GM19035 (cell line): Measurements from ENCODE around the gene STARD3.

Source experiments
- ATAC-seq: cut with Tn5 transposase; IDR thresholded peaks from one replicate; pipeline ENCODE4 v1.9.1; 2021; ENCODE audit not compliant: unreplicated experiment

STARD3 gene

DNA sequence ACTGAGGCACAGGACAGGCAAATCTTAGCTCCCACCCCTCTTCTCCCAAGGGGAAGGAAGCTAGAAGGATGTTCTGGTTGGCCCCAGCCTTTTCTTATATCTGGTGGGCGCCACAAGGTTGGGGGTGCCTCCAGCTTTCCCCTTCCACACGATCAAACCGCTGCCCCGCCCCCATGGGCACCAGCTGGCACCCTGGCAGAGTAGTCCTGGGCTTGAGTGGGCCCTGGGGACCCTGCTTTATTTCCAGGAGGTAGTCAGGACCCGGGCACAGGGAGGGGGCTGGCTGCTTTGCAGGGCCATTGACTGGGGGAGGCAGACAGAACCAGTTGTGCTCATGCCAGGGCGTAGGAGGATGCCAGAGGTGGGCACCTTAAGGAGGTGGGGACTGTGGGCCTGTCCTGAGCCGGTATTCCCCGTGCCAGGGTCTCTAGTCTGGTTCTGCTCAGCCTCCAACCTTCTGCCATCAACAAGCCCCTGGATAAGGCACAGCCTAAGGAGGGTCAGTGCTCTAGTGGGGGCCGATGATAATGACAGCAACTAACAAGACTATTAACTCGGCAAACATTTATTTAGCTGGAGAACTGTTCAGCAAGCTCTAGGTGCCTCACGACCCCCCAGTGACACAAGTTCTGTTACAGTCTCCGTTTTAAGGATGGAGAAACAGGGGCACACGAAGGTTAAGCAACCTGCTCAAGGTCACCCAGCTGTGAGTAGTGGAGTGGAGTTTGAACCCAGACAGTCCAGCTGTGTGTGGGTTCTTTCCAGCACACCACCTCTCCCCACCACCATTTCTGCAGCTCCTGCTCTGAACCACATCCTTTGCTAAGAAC lies 17.8 kb upstream of the STARD3 start:
- no peak for ATAC-seq

DNA sequence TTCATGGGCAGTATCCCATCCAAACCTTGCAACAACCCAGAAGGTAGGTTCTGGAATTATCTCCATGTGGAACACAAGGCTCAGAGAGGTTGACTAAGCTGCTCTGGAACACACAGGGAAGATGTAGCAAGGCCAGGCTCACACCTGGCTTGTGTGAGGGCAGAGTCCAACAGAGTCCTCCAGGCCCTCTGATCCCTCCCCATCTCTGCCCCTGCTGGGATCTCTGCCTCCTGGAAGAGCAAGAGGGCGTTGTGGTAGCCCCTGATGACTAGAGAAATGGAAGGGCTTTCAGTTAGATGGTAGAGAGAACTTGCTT lies 17.2 kb upstream of the STARD3 start:
- no peak for ATAC-seq

DNA sequence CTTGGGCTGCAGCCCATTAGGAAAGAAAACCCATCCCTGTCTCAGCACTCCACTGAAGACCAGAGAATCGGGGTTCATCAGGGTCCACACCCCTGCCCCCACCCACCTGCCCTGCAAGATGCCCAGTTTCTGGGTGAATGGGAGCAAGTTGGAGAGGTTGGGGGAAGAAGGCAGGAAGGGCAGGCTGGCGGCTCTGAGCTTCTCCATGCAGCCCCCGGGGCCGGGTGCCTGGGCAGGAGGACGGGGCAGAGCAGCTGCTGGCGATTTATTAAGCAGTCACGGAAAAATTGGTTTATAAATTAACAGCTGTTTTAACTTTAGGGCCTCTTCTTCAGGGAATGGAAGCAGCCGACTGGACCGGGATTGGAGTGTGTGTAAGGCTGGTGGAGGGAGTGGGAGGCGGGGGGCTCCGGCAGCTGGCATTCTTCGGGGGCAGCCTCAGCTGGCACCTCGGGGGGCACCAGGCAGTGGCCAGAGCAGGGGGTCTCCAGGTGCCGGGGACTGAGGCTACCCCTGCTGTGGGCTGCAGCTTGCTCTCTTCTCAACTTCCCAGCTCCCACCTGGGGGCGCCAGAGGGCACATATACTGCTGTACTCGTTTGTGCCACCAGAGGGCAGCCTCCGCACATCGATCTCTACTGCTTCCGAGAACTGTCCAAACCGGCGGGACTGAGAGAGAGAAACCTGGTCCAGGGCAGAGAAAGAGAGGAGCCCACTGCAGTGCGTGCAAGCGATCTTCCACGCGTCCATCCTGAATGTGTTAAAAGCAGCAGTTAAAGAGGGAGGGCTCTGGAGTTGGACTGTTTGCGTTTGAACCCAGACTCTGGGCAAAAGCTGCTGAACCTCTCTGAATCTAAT lies 15.2 kb upstream of the STARD3 start:
- ATAC-seq = peak; percentile 63

DNA sequence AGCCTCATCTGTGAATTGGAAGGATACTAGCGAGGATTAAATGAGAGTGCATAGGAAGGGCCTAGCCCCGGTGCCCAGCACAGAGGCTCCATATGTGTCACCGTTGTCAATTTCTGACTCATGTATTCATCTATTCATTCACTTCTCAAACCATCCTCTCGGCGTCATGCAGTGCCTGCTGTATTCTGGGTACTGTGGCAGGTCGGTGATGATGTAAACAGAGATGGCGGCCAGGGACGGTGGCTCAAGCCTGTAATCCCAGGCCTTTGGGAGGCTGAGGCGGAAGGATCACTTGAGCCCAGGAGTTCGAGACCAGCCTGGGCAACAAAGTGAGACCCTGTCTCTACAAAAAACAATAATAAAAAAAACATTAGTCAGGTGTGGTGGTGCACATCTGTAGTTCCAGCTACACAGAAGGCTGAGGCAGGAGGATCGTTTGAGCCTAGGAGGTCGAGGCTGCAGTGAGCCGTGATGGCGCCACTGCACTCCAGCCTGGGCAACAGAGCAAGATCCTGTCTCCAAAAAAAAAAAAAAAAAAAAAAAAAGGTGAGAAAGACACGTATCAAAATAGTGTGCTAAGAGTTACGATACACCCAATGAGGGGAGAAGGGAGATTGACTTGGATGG lies 14.5 kb upstream of the STARD3 start:
- peak; percentile 33 for ATAC-seq

DNA sequence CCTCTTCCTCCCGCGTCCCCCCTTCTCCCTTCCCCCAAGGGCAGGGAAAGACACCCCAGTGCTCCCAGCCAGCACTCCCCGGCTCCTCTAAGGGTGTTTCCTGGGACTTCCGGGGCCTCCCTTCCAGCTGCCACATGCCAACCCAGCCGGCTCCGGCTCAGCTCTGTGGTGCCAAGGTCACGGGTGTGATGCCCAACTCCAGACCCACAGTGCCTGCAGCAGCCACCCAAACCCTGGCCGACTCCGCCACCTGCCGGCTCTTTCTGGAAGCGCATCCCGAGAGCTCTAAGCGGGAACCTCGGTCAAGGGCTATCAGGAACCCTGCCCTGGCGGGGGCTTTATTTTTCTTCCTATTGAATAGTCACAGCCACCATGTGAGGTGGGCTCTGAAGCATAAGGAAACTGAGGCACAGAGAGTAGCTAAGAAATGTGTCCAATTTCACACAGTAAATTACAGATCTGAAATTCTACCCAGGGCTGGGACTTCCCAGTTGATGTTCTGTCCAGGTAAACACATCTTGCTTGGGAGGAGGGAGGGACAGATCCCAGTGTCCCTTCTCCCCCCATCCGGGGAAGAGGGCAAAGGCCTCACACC lies 13.5 kb upstream of the STARD3 start:
- no peak for ATAC-seq

DNA sequence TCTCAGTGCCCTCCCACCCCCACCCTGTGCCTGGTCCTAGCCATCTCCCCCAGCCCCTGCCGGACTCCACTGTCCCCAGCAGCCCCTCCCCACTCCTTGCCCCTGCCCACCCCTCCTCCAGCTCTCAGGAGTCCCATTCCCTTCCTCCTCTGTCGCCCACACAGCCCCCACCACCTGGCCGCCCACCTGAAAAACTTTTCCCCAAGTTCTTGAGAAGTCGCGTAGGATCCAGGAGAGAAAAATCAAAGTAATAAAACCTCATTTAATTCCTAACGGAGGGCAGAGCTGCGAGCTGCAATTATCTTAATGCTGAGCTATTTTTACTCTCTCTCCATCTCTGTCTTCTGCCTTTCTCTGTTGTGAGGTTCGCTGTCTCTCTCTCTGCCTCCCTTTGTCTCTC lies 12.6 kb upstream of the STARD3 start:
- no peak for ATAC-seq

DNA sequence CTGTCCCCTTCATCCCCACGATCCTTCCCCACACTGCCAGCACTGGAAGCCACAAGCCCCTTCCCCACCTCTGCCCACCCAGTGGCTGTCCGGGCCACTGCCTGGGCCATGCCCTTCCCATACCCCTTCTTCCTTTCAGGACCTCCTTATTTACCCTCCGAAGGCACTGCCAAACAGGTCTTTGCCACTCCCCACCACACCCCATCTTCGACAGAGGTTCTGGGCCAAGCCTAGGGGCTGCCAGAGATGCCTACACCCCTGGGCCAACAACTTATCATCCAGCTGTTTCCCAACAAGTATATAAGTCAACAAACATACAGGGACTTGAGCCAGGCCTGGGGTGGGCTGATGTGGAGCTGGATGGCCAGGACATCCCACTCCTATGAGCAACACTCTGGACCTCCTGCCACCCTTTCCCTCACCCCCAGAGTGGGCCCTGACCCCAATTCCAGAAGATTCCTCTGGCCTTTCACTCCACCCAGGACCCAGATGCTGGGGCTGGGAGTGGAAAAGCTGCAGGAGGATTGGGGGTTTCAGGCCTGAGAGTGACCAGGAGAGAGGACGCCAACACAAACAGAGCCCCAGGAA lies 11.7 kb upstream of the STARD3 start:
- ATAC-seq = no peak

DNA sequence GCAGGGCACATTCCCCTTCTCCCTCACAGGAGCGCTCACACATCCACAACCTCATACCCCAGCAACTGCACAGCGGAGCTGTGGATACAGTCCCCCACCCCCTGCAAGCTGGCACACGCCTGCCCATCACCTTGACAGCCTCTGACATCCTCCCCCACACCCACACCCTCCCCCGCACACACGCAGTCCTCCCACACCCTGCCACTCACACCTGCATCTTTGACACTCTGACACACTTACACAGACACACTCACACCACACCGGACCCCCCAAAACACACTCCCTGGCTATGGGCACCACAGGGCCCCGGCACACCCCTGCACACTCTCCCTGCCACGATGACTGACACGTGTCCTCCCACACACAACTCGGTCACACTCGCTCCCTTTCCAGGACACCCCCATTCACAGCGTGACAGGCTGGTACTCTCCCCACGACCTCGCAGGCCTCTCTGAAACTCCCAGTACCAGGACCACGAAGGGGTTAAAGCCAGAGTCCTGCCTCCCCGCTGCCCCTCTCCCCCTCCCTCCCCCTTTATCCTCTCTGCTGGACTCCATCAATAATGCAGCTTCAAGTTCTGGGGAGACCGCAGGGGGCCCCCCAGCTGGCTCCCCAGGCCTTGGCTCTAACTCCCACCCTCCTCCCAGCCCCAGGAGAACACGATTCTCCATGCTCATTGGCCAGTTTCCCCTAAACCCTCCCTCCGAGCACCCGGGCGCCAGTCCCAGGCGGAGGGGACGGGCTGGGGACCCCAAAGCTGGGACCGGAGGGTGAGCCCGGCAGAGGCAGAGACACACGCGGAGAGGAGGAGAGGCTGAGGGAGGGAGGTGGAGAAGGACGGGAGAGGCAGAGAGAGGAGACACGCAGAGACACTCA lies 10.5 kb upstream of the STARD3 start, which contains the start of gene PPP1R1B:
PPP1R1B (plus strand) TSS at position 782 of the 876 bp plus-strand sequence. CDS start 441 bp downstream, outside the sequence.
- no peak for ATAC-seq

DNA sequence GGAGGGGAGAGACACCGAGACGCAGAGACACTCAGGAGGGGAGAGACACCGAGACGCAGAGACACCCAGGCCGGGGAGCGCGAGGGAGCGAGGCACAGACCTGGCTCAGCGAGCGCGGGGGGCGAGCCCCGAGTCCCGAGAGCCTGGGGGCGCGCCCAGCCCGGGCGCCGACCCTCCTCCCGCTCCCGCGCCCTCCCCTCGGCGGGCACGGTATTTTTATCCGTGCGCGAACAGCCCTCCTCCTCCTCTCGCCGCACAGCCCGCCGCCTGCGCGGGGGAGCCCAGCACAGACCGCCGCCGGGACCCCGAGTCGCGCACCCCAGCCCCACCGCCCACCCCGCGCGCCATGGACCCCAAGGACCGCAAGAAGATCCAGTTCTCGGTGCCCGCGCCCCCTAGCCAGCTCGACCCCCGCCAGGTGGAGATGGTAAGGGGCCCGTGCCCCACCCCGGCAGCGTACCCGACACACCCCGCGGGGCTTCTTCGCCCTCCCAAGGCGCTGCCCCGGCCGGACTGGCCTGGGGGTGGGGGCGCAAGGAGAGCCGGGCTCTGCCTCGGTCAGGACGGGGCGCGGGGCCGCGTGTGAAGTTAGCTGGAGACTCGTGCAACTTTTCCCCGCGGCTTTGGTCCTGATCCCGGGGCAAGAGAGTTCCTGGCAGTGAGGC lies 9.8 kb upstream of the STARD3 start:
- ATAC-seq = no peak

DNA sequence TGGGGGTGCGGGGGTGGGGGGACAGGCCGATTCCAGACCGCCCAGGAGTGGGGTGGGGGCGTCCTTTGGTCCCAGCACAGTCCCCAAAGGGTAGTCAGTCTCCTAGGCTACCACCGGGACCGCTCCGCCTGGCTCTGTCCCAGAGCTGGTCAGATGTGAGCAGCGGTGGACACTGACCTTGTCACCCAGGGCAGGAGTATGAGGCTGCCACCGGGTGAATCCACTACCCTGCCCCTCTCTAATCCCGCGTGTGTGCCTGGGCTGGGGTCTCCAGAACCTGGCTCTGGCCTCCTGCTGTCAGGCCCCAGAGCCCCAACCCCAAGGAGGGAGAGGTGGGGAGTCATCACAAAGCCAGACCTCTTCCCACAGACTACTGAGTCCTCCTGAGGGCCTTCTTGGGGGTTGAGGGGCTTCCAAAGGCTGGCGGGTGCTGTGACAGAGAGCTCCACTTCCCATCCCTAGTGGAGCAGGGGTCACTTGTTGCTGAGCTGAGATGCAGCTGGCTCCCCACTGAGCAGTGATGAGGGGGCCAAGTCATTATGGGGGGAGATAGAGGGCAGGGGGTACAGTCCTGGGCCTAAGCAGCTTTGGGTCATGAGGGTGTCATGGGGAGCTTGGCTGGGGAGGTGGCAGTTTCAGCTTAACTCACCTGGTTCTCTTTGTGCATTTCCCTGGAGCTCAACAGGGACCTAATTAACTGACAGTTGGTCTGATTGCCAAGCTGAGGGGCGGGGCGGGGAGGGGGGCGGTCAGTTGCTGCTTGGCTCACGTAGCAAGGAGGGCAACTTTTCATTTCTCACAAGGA lies 9.0 kb upstream of the STARD3 start:
- ATAC-seq = no peak

DNA sequence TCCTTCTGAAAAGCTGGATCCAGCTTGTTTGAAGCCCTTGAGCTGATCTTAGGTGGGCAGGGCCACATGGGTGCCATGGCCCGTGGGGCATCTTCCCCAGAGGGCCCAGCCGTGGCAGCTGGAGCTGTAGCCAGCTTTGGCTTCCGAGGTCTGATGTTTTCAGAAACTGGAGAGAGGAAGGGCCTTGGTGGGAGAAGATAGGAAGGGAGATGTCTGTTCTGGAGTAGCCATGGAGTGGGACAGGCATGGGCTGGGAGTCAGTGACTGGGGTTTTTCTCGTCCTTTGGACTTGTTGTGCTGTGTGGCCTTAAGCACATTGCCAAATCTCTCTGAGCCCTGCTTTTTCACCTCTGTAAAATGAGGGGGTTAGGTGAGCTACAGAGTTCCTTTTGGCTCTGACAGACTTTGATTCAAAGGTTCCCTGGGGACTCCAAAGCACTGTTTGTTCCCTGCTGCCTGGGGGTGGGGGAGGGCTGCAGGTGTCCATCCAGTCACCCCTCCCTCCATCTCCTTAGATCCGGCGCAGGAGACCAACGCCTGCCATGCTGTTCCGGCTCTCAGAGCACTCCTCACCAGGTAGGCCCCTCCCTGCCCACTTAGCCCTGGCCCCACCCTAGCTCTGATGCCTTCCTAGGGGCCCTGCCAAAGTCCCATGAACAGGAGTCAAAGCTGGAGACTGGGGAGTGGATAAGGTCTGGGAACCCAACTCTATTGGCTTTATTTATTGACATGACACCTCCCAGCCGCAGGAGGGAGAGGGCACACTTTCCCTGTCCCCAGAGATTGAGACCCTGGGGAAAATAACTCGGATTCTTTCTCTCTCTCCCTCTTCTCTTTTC lies 8.1 kb upstream of the STARD3 start:
- ATAC-seq = no peak

DNA sequence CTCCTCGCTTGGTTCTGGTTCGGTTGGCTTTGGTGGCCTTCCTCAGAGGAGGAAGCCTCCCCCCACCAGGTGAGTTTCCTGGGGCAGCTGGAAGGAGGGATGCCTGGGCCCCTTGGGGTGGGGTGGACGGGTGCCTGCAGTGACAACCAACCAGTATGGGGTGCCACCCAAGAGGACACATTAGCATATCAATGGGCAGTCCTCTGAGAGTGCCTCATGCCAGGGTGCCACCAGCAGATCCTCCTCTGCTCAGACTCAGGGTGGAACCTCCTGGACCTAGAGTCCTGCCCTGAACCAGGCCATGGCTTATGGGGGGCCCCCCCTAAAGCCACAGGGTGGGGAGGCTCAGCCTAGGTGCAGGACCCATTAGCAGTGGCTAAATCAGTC lies 7.5 kb upstream of the STARD3 start:
- ATAC-seq = no peak

DNA sequence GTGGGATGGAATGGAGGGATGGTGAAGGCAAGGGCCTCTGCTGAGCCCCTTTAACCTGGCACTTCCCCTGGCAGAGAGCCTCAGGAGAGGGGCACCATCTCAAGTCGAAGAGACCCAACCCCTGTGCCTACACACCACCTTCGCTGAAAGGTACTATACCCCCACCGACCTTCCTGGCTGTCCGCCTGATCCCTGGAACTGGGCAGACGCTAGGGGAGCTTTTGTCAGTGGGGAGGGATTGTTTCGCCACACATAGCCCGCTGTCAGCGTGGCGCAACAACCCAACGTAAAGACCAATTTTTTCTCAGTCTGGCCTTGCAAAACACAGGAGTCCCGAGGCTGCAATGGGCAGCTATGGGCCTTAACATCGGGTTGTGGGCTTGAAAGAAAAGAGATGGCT lies 7.0 kb upstream of the STARD3 start:
- no peak for ATAC-seq

DNA sequence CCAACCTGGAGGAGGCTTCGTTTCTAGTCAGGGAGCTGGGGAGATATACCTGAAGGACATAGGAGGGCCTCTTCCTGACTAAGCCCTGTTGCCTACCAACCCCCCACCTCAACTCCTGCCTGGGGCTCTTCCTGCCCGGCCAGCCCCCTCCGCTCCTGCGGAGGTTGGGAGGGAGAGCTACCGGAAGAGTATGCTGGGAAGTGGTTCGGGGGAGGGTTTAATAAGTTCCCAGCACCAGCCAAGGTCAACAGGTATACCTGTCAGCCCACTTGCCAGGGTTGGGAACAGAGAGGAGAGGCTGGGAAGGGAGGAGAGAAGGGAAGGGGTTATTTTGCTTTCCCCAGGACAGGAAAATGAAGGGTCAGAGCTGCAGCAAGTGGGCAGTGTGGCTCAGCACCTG lies 5.5 kb upstream of the STARD3 start:
- no peak for ATAC-seq

DNA sequence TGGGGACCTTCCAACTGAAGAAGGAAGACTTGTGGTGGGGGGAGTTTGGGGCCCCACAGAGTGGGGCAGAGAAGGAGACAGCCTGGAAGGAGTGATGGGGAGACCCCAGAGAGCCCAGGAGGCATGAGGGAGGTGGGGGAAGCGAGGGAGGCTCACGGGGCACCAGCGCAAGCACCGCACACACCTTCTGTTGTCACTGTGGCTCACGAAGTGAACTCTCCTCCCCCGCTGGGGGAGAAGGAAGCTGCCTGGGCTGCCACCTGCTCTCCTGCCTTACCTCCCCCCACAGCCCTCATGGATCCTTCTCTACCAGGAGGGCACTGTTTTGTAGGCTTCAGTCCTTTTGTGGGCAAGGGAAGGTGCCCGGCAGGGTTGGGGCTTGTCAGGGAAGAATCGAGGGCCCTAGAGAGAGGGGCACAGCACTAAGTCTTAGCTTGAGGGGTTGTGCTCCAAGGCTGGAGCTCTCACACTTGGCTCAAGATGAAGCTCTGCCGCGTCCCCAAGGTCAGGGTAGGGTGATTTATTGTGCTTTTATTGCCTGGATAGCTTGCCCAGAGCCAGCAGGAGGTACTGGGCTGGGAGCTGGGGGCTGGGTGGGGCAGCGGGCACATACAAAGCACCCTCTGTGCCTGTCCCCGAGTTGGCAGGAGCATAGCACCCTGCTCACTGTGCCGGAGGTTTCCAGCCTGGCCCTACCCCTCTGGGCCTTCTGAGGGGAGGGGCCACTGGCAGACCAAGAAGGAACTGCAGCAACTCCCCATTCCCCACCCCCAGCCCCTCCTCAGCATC lies 4.6 kb upstream of the STARD3 start:
- no peak for ATAC-seq

DNA sequence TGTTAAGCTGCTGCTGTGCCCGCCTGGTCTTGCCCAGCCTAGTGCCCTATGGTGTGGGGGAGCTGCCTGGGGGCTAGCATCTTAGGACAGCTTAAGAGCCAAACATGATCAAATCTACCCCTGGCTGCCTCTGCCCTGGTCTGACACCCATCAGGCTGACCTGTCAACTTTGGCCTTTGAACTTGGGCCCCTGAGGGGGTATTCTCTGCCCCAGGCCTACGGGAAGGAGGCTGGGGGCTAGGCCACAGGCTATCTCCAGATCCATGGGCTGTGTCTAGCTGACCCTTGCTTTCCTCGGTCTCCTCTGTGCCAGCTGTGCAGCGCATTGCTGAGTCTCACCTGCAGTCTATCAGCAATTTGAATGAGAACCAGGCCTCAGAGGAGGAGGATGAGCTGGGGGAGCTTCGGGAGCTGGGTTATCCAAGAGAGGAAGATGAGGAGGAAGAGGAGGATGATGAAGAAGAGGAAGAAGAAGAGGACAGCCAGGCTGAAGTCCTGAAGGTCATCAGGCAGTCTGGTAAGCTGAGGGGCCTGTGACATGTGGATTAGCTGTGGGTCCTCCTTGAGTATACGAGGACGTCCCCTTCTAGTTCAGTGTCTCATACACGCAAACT lies 3.3 kb upstream of the STARD3 start:
- ATAC-seq = no peak
